Esophagus muscularis mucosa (tissue), 4 donors: ENCODE data around the gene NEUROD4. TPM values are rescaled to one million over a fixed set of nuclear protein-coding genes. Genes with fewer than 3 reads are reported as not detected.

Experiments
- DNase-seq: peaks from one replicate; pipeline ENCODE4 v3.0.0-alpha.2; 2017; ENCODE audit errors: extremely low spot score
- H3K27ac ChIP-seq, 4 donors: fragments of 200-600 bp; sonication (generic); replicated peaks in 1 of 4; 1 replicate in 3 of 4; 2 replicates in 1 of 4; pipeline ENCODE4 v1.5.1; 2016 to 2019; ENCODE audit warnings: mild to moderate bottlenecking in 1 of 4
- H3K27me3 ChIP-seq, 4 donors: fragments of 200-600 bp; sonication (generic); one replicate each; pipeline versions ENCODE4 v1.5.1 to v1.6.0; 2016 to 2019
- H3K36me3 ChIP-seq, 4 donors: fragments of 200-600 bp; sonication (generic); one replicate each; pipeline ENCODE4 v1.5.1; 2016 to 2019
- H3K4me1 ChIP-seq, 4 donors: fragments of 200-600 bp; sonication (generic); one replicate each; pipeline ENCODE4 v1.5.1; 2016 to 2019
- H3K4me3 ChIP-seq, 4 donors: fragments of 200-600 bp; sonication (generic); 1 replicate in 2 of 4; 2 replicates in 2 of 4; pipeline ENCODE4 v1.5.1; 2016 to 2019; ENCODE audit warnings: mild to moderate bottlenecking in 4 of 4, moderate library complexity in 1 of 4
- H3K9me3 ChIP-seq, 4 donors: fragments of 200-600 bp; sonication (generic); 1 replicate in 3 of 4; 2 replicates in 1 of 4; pipeline ENCODE4 v1.5.1; 2016 to 2019
- CTCF ChIP-seq, 3 experiments: fragments of 200-600 bp in 2 of 3; fragments of 450-650 bp in 1 of 3; sonication (generic) in 2 of 3; IDR thresholded peaks; one replicate each; pipeline ENCODE4 v1.5.1; 2017 to 2019; ENCODE audit warnings: antibody characterized with exemption in 3 of 3, mild to moderate bottlenecking in 2 of 3, moderate library complexity in 1 of 3
- EP300 ChIP-seq: sonication (generic); formaldehyde crosslinking; IDR thresholded peaks from one replicate; pipeline ENCODE4 v1.6.1; 2017; ENCODE audit warnings: antibody characterized with exemption
- POLR2A ChIP-seq: fragments of 450-650 bp; IDR thresholded peaks from one replicate; pipeline ENCODE4 v1.6.1; 2017; ENCODE audit warnings: antibody characterized with exemption, moderate library complexity, mild to moderate bottlenecking, low read depth
- POLR2AphosphoS5 ChIP-seq, 2 donors: sonication (generic); formaldehyde crosslinking; IDR thresholded peaks; one replicate each; pipeline ENCODE4 v1.6.1; 2017; ENCODE audit warnings: antibody characterized with exemption in 2 of 2
- WGBS: methylation state at CpG from one replicate; pipeline ENCODE4 v1.1.5; 2018; 5-methylcytosine and 5-hydroxymethylcytosine counted together
- intact Hi-C: fragments of 100-400 bp; cut with DNase I; formaldehyde crosslinking; loops from one replicate; pipeline ENCODE4 v1.15.1; 2023
- total RNA-seq, 4 donors: library from RNA; depleted of rRNA; stranded (reverse); fragments of >200 nt; gene quantifications; one replicate each; pipeline versions ENCODE4 v1.1.0 to v1.2.1, GENCODE V29; 2016

Gene NEUROD4
- total RNA-seq, 4 donors from 2014 or later, result not detected

- H3K4me1 ChIP-seq, result no peaks in the 10 kb centered on the region
- H3K27ac ChIP-seq, result no peak overlapping the region
- 93% methylated on average over 16 of the region's 16 CpGs for WGBS
- intact Hi-C loops, result no loop called here
- TF ChIP-seq CTCF (IDR thresholded peaks at IDR 0.05) (no peak), EP300 (no peak), POLR2A (no peak), POLR2AphosphoS5 (IDR thresholded peaks at IDR 0.05) (no peak)
- no peaks in the 10 kb centered on the region for H3K36me3 ChIP-seq
- no peaks in the 10 kb centered on the region for H3K9me3 ChIP-seq
- DNase-seq, result no peak
- H3K27me3 ChIP-seq, result no peaks in the 10 kb centered on the region
- H3K4me3 ChIP-seq, result no peak overlapping the region
Measured at GRCh38 chr12:55049676-55050075, 29.9 kb downstream of the NEUROD4 start.

GRCh38 chr12:55051197-55051947 lies 31.6 kb downstream of the NEUROD4 start:
- WGBS, result 57% methylated on average over 7 of the region's 7 CpGs
- H3K36me3 ChIP-seq, result no peaks in the 10 kb centered on the region
- no peak overlapping the region for H3K27ac ChIP-seq
- TF ChIP-seq POLR2A, result no peak
- no peak for TF ChIP-seq CTCF (IDR thresholded peaks at IDR 0.05)
- TF ChIP-seq POLR2AphosphoS5 (IDR thresholded peaks at IDR 0.05), result no peak
- TF ChIP-seq EP300, result no peak
- no peaks in the 10 kb centered on the region for H3K4me1 ChIP-seq
- intact Hi-C loops, result no loop called here
- no peaks in the 10 kb centered on the region for H3K9me3 ChIP-seq
- no peak for DNase-seq
- H3K27me3 ChIP-seq, result peaks cover 0 to 7% (median 0%) of the 10 kb centered on the region in 4 donors
- no peak overlapping the region for H3K4me3 ChIP-seq

- no peaks in the 10 kb centered on the region for H3K36me3 ChIP-seq
- intact Hi-C loops, result no loop called here
- no peaks in the 10 kb centered on the region for H3K4me1 ChIP-seq
- peaks cover 0 to 17% (median 0%) of the 10 kb centered on the region in 4 donors for H3K27me3 ChIP-seq
- no peak overlapping the region for H3K4me3 ChIP-seq
- no peaks in the 10 kb centered on the region for H3K9me3 ChIP-seq
- no peak for TF ChIP-seq EP300
- no peak for DNase-seq
- no peak overlapping the region for H3K27ac ChIP-seq
- 52% methylated on average over 3 of the region's 5 CpGs for WGBS
Measured at GRCh38 chr12:55057481-55057880, 37.7 kb downstream of the NEUROD4 start.

- H3K27ac ChIP-seq, result no peak overlapping the region
- WGBS, result 97% methylated on average over 1 of the region's 1 CpG
- DNase-seq, result no peak
- peaks cover 0 to 17% (median 0%) of the 10 kb centered on the region in 4 donors for H3K27me3 ChIP-seq
- no peaks in the 10 kb centered on the region for H3K4me1 ChIP-seq
- no peak overlapping the region for H3K4me3 ChIP-seq
- H3K9me3 ChIP-seq, result no peaks in the 10 kb centered on the region
- intact Hi-C loops, result no loop called here
- H3K36me3 ChIP-seq, result no peaks in the 10 kb centered on the region
- no peak for TF ChIP-seq EP300
- TF ChIP-seq CTCF (IDR thresholded peaks at IDR 0.05), result no peak
- no peak for TF ChIP-seq POLR2A
- TF ChIP-seq POLR2AphosphoS5 (IDR thresholded peaks at IDR 0.05), result no peak
Measured at GRCh38 chr12:55058082-55058481, 38.3 kb downstream of the NEUROD4 start.

GRCh38 chr12:55058776-55059175 lies 39.0 kb downstream of the NEUROD4 start:
- H3K27me3 ChIP-seq, result peaks cover 0 to 17% (median 0%) of the 10 kb centered on the region in 4 donors
- no peaks in the 10 kb centered on the region for H3K4me1 ChIP-seq
- DNase-seq, result no peak
- WGBS, result 83% methylated on average over 4 of the region's 4 CpGs
- H3K4me3 ChIP-seq, result no peak overlapping the region
- no peak overlapping the region for H3K27ac ChIP-seq
- TF ChIP-seq POLR2AphosphoS5 (IDR thresholded peaks at IDR 0.05), result no peak
- no peak for TF ChIP-seq POLR2A
- TF ChIP-seq EP300, result no peak
- TF ChIP-seq CTCF (IDR thresholded peaks at IDR 0.05), result no peak
- H3K36me3 ChIP-seq, result no peaks in the 10 kb centered on the region
- intact Hi-C loops, result no loop called here
- H3K9me3 ChIP-seq, result no peaks in the 10 kb centered on the region
